Adipocyte (in vitro differentiated cells): ENCODE results near the gene MYO1D.

Experiments
- DNase-seq: peaks from one replicate; pipeline ENCODE4 v3.0.0-alpha.2; 2015; ENCODE audit warnings: low read depth
- H3K27me3 ChIP-seq: replicated peaks from 2 replicates; pipeline ENCODE4 v1.7.0; 2013; ENCODE audit warnings: mild to moderate bottlenecking, low read length, moderate library complexity; ENCODE audit not compliant: control insufficient read depth, insufficient read depth
- H3K36me3 ChIP-seq: 2 replicates; pipeline ENCODE4 v1.7.0; 2013; ENCODE audit warnings: low read length, mild to moderate bottlenecking, moderate library complexity; ENCODE audit not compliant: control insufficient read depth, insufficient read depth, severe bottlenecking
- H3K4me1 ChIP-seq: 2 replicates; pipeline ENCODE4 v1.7.0; 2013; ENCODE audit warnings: mild to moderate bottlenecking, low read length, moderate library complexity; ENCODE audit not compliant: control insufficient read depth, insufficient read depth
- H3K4me3 ChIP-seq: 2 replicates; pipeline ENCODE4 v1.7.0; 2013; ENCODE audit warnings: mild to moderate bottlenecking, low read length, moderate library complexity
- H3K9ac ChIP-seq: 2 replicates; pipeline ENCODE4 v1.7.0; 2013; ENCODE audit warnings: mild to moderate bottlenecking, low read length, moderate library complexity
- H3K9me3 ChIP-seq: 2 replicates; pipeline ENCODE4 v1.7.0; 2013; ENCODE audit warnings: mild to moderate bottlenecking, low read length, moderate library complexity; ENCODE audit not compliant: control insufficient read depth

MYO1D gene

GRCh38 chr17:32871746-32872145, 5.2 kb downstream of the MYO1D start:
- Histone ChIP-seq H3K4me3 (peak overlapping the region; percentile 24), H3K27me3 (no peaks in the 10 kb centered on the region)
- DNase-seq: no peak

DNA sequence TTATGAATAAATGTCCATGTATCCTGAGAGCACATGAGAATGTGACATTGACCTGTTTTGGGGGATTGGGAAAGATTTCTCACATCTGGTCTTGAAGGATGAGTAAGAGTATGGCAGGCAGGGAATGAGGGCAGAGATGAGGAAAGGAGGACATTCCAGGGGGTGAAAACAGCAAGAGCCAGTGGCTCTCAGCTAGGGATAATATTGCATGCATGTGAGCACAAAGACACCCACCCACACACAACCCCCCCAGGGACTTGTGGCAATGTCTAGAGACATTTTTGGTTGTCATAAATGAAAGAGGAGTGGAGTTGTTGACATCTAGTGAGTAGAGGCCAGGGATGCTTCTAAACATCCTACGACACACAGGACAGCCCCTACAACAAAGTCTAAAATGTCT, 6.0 kb downstream of the MYO1D start:
- Histone ChIP-seq H3K9ac (peak overlapping the region; percentile 68), H3K9me3 (no peaks in the 10 kb centered on the region), H3K36me3 (no peaks in the 10 kb centered on the region), H3K4me1 (peaks cover 52% of the 10 kb centered on the region), H3K4me3 (peak overlapping the region; percentile 54), H3K27me3 (no peaks in the 10 kb centered on the region)
- no peak for DNase-seq

More at GRCh38 chr17:32871746-32872145, 5.2 kb downstream of the MYO1D start:
- H3K4me1 ChIP-seq: peaks cover 44% of the 10 kb centered on the region
- H3K9ac ChIP-seq: peak overlapping the region; percentile 12
- H3K9me3 ChIP-seq: no peaks in the 10 kb centered on the region
- no peaks in the 10 kb centered on the region for H3K36me3 ChIP-seq

GRCh38 chr17:32870027-32870670, 6.8 kb downstream of the MYO1D start:
- H3K4me3 ChIP-seq: peak overlapping the region; percentile 54
- H3K4me1 ChIP-seq: peaks cover 53% of the 10 kb centered on the region

GRCh38 chr17:32869345-32870026, 7.4 kb downstream of the MYO1D start:
- H3K27me3 ChIP-seq: no peaks in the 10 kb centered on the region
- H3K36me3 ChIP-seq: no peaks in the 10 kb centered on the region
- peak overlapping the region; percentile 32 for H3K9ac ChIP-seq
- no peak for DNase-seq
- H3K4me1 ChIP-seq: peaks cover 53% of the 10 kb centered on the region
- peak overlapping the region; percentile 54 for H3K4me3 ChIP-seq
- no peaks in the 10 kb centered on the region for H3K9me3 ChIP-seq

More at GRCh38 chr17:32870027-32870670, 6.8 kb downstream of the MYO1D start:
- DNase-seq: no peak
- Histone ChIP-seq H3K9me3 (no peaks in the 10 kb centered on the region), H3K9ac (peak overlapping the region; percentile 68), H3K36me3 (no peaks in the 10 kb centered on the region), H3K27me3 (no peaks in the 10 kb centered on the region)

DNA sequence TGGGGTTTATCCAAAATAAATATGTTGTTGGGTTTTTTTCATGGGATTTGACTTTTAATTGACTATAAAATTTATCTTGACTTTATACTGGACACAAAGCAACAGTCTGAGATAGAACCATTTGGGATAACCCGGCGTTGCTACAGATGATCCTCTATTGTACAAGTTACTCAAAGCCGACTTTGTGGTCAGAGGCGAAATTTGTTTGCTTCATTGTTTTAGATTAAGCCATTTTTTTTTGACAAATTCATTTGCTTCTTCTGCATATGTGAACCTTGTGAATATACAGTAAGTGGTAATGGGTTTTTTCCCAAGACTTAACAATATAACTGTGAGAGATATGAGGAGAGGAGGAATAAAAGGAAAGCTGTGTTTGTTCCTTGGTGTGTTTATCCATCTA, 11.8 kb downstream of the MYO1D start:
- H3K4me3 ChIP-seq: no peak overlapping the region
- no peaks in the 10 kb centered on the region for H3K36me3 ChIP-seq
- H3K9ac ChIP-seq: no peak overlapping the region
- H3K27me3 ChIP-seq: no peaks in the 10 kb centered on the region
- H3K9me3 ChIP-seq: no peaks in the 10 kb centered on the region
- DNase-seq: no peak
- H3K4me1 ChIP-seq: peaks cover 44% of the 10 kb centered on the region

- Histone ChIP-seq H3K4me1 (peaks cover 29% of the 10 kb centered on the region), H3K4me3 (no peak overlapping the region), H3K36me3 (no peaks in the 10 kb centered on the region), H3K27me3 (no peaks in the 10 kb centered on the region), H3K9me3 (no peaks in the 10 kb centered on the region), H3K9ac (no peak overlapping the region)
- no peak for DNase-seq
Observed at GRCh38 chr17:32863559-32863958, 13.4 kb downstream of the MYO1D start.

DNA sequence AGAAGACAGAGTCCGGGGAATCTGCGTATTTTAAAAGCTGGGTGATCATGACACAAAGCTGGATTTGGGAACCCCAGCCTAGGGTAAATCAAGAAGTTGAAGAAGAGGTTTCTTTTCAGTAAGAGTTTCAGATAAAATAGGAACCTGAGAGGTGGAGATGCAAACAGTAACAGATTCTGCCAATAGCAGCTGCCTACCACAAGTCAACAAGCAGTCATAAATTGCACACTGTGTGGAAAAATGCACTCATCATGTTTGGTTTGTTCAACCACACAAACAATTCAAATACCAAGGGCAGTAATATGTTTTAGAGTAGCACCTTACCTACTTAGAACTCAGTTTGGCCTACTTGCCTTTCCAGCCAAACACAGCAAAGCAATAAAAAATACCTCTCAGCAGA, 14.0 kb downstream of the MYO1D start:
- no peaks in the 10 kb centered on the region for H3K27me3 ChIP-seq
- H3K9ac ChIP-seq: no peak overlapping the region
- DNase-seq: no peak
- peaks cover 24% of the 10 kb centered on the region for H3K4me1 ChIP-seq
- no peaks in the 10 kb centered on the region for H3K36me3 ChIP-seq
- H3K9me3 ChIP-seq: no peaks in the 10 kb centered on the region
- no peak overlapping the region for H3K4me3 ChIP-seq

- H3K27me3 ChIP-seq: no peaks in the 10 kb centered on the region
- peaks cover 22% of the 10 kb centered on the region for H3K4me1 ChIP-seq
- H3K36me3 ChIP-seq: no peaks in the 10 kb centered on the region
- no peaks in the 10 kb centered on the region for H3K9me3 ChIP-seq
- no peak for DNase-seq
- H3K9ac ChIP-seq: no peak overlapping the region
- H3K4me3 ChIP-seq: no peak overlapping the region
Observed at GRCh38 chr17:32861981-32862380, 14.9 kb downstream of the MYO1D start.

- H3K9ac ChIP-seq: no peak overlapping the region
- DNase-seq: no peak
- no peaks in the 10 kb centered on the region for H3K36me3 ChIP-seq
- H3K9me3 ChIP-seq: no peaks in the 10 kb centered on the region
- no peaks in the 10 kb centered on the region for H3K27me3 ChIP-seq
- H3K4me3 ChIP-seq: no peak overlapping the region
- H3K4me1 ChIP-seq: peaks cover 23% of the 10 kb centered on the region
Observed at GRCh38 chr17:32859857-32860525, 16.9 kb downstream of the MYO1D start.

DNA sequence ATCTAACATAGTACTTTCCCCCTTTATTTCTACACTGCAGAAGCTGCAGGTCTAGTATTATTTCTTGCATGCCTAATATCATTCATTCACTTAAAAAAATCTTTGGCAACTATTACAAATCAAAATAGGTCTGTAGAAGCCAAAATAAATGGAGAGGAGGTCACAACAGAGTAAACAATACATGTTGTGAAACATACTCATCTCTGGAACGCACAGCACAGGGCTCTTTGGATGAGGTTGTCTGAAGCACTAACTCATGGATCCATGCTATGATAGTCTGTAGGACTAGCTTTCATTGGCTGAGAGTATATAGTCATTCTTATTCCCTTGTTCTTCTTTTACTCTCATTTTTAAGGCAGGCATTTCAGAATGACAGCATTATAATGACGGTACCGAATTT, 21.3 kb downstream of the MYO1D start:
- no peaks in the 10 kb centered on the region for H3K27me3 ChIP-seq
- H3K9me3 ChIP-seq: no peaks in the 10 kb centered on the region
- no peak overlapping the region for H3K4me3 ChIP-seq
- DNase-seq: no peak
- H3K9ac ChIP-seq: no peak overlapping the region
- no peaks in the 10 kb centered on the region for H3K36me3 ChIP-seq
- peaks cover 34% of the 10 kb centered on the region for H3K4me1 ChIP-seq

DNA sequence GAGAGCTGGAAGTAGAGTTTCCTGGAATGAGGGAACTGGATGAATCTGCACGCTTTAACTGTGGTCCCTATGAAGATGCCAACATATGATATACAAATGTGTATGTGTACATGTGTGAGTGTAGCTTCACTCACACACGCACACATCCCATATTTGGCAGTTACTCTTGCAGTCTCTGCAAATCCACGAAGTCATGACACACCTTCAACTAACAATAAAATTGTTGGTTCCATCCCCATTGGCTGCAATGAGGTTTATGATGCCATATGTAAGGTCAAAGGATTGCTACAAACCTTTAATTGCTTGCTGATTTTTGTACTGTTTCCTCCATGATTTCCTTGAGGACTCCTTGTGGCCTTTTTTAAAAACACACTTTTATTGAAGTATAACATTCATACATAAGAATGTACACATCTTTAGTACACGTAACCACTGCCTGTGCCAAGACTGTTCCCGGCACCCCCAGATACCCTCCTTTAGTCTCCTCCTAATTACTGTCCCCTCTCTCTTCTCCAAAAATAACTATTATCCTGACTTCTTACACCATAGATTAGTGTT, 22.0 kb downstream of the MYO1D start:
- no peaks in the 10 kb centered on the region for H3K27me3 ChIP-seq
- no peak overlapping the region for H3K9ac ChIP-seq
- peaks cover 40% of the 10 kb centered on the region for H3K4me1 ChIP-seq
- H3K36me3 ChIP-seq: no peaks in the 10 kb centered on the region
- H3K4me3 ChIP-seq: no peak overlapping the region
- H3K9me3 ChIP-seq: no peaks in the 10 kb centered on the region
- no peak for DNase-seq
